Ishikawa (cell line): ENCODE results near the gene MAP4K3.

Source experiments
- CEBPB ChIP-seq: IDR thresholded peaks from 2 replicates; pipeline ENCODE4 v1.6.1; 2012
- CREB1 ChIP-seq: IDR thresholded peaks from 2 replicates; pipeline ENCODE4 v1.6.1; 2012; ENCODE audit warnings: low read depth
- EGR1 ChIP-seq: IDR thresholded peaks from 2 replicates; pipeline ENCODE4 v1.6.1; 2012
- EP300 ChIP-seq: IDR thresholded peaks from 2 replicates; pipeline ENCODE4 v1.6.1; 2012; ENCODE audit warnings: borderline replicate concordance
- FOXM1 ChIP-seq: IDR thresholded peaks from 2 replicates; pipeline ENCODE4 v1.6.1; 2012; ENCODE audit warnings: low read depth, borderline replicate concordance
- MAX ChIP-seq: IDR thresholded peaks from 2 replicates; pipeline ENCODE4 v1.6.1; 2012
- NFIC ChIP-seq: IDR thresholded peaks from 2 replicates; pipeline ENCODE4 v1.6.1; 2012
- RAD21 ChIP-seq: IDR thresholded peaks from 2 replicates; pipeline ENCODE4 v1.6.1; 2012; ENCODE audit warnings: low read depth
- REST ChIP-seq: IDR thresholded peaks from 2 replicates; pipeline ENCODE4 v1.6.1; 2012; ENCODE audit warnings: low read depth, mild to moderate bottlenecking
- TAF1 ChIP-seq: IDR thresholded peaks from 2 replicates; pipeline ENCODE4 v1.6.1; 2012; ENCODE audit warnings: low read depth, mild to moderate bottlenecking
- TCF12 ChIP-seq: IDR thresholded peaks from 2 replicates; pipeline ENCODE4 v1.6.1; 2012; ENCODE audit warnings: low read depth
- TEAD4 ChIP-seq: IDR thresholded peaks from 2 replicates; pipeline ENCODE4 v1.6.1; 2012
- USF1 ChIP-seq: IDR thresholded peaks from 2 replicates; pipeline ENCODE4 v1.6.1; 2012
- YY1 ChIP-seq: IDR thresholded peaks from 2 replicates; pipeline ENCODE4 v1.6.1; 2012; ENCODE audit warnings: low read depth
- ZBTB7A ChIP-seq: IDR thresholded peaks from 2 replicates; pipeline ENCODE4 v1.6.1; 2012; ENCODE audit warnings: low read depth

MAP4K3 gene

GRCh38 chr2:39429746-39430145 is 7.3 kb downstream of the MAP4K3 start:
- no peak for TF ChIP-seq ZBTB7A
- no peak for TF ChIP-seq TEAD4
- no peak for TF ChIP-seq EGR1
- TF ChIP-seq EP300, result no peak
- no peak for TF ChIP-seq MAX
- no peak for TF ChIP-seq REST
- no peak for TF ChIP-seq YY1
- TF ChIP-seq FOXM1, result no peak
- no peak for TF ChIP-seq CEBPB
- no peak for TF ChIP-seq RAD21
- no peak for TF ChIP-seq TAF1
- no peak for TF ChIP-seq CREB1

- TF ChIP-seq CREB1 (no peak), EGR1 (no peak), CEBPB (no peak), TCF12 (no peak), TEAD4 (no peak), NFIC (no peak), RAD21 (no peak), TAF1 (no peak), EP300 (no peak), FOXM1 (no peak), MAX (no peak), YY1 (no peak), REST (no peak), ZBTB7A (no peak), USF1 (no peak)
These were observed 12.1 kb downstream of the MAP4K3 start for GRCh38 chr2:39424951-39425350.

- TF ChIP-seq FOXM1, result no peak
- TF ChIP-seq MAX, result no peak
- no peak for TF ChIP-seq REST
- TF ChIP-seq CREB1, result no peak
- no peak for TF ChIP-seq NFIC
- TF ChIP-seq USF1, result no peak
- no peak for TF ChIP-seq TAF1
- no peak for TF ChIP-seq EGR1
- TF ChIP-seq RAD21, result no peak
- no peak for TF ChIP-seq YY1
- no peak for TF ChIP-seq CEBPB
- TF ChIP-seq TCF12, result no peak
- no peak for TF ChIP-seq EP300
- TF ChIP-seq TEAD4, result no peak
- no peak for TF ChIP-seq ZBTB7A
These were observed 14.4 kb downstream of the MAP4K3 start for GRCh38 chr2:39422700-39423099.

GRCh38 chr2:39421354-39421753 is 15.7 kb downstream of the MAP4K3 start:
- TF ChIP-seq MAX, result no peak
- no peak for TF ChIP-seq RAD21
- TF ChIP-seq TCF12, result no peak
- TF ChIP-seq TAF1, result no peak
- TF ChIP-seq EP300, result no peak
- no peak for TF ChIP-seq FOXM1
- no peak for TF ChIP-seq ZBTB7A
- no peak for TF ChIP-seq CEBPB
- TF ChIP-seq REST, result no peak
- no peak for TF ChIP-seq TEAD4
- TF ChIP-seq USF1, result no peak
- TF ChIP-seq YY1, result no peak
- TF ChIP-seq NFIC, result no peak
